ENCODE measurements around the gene PLEKHA6. TPM values are rescaled to one million over a fixed set of nuclear protein-coding genes. Genes with fewer than 3 reads are reported as not detected.

The PLEKHA6 gene
- total and polyA plus RNA-seq, 2 of the 8 experiments (the other 6 are each of a cell fraction or from before 2014, with no cell fraction given): 4.8 to 20.2 TPM

DNA sequence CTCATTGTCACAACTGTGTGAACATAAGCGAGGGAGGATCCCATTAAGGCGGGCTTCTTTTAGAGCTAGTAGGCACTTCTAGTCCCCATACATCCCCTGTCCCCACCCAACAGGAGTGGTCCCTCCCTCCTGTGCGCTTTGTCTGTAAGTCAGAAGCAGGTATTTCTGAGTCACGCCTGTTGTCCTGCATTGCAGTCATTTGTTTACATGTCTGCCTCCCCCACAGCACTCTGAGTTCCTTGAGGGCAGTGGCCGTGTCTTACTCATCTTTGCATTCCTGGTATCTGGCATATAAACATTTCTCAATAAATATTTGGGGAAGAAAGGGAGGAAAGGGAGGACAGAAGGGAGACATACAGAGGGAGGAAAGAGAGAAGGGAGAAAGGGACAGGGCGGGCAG is 40.3 kb downstream of the PLEKHA6 start (continued):
- TF ChIP-seq KDM4A (IDR thresholded peaks at IDR 0.05; ENCODE audit: low read depth, low read length, severe bottlenecking): no peak
- no peak for TF ChIP-seq KDM1A (IDR thresholded peaks at IDR 0.05; ENCODE audit: borderline replicate concordance, low read length)
- TF ChIP-seq NRF1 (IDR thresholded peaks at IDR 0.05; ENCODE audit: low read depth, low read length): no peak
- TF ChIP-seq BCL11A (IDR thresholded peaks at IDR 0.05; ENCODE audit: low read depth in 2 of 2, low read length in 2 of 2): no peak
- TF ChIP-seq KDM5A (IDR thresholded peaks at IDR 0.05; ENCODE audit: low read length): no peak
